ENCODE measurements around the gene SMAD6. TPM values are rescaled to one million over a fixed set of nuclear protein-coding genes. Genes with fewer than 3 reads are reported as not detected.

Gene SMAD6
- total and polyA plus RNA-seq, 2 experiments from 2014 or later: 1.6 to 15.7 TPM

GRCh38 chr15:66655997-66656396 lies 46.0 kb upstream of the SMAD6 start (continued):
- no peak for TF ChIP-seq ETS1 (IDR thresholded peaks at IDR 0.05)

- H2AFZ ChIP-seq: no peak overlapping the region
- H3K4me3 ChIP-seq: no peak overlapping the region
- peak overlapping the region; percentile 68 for H3K27ac ChIP-seq (ENCODE audit: low read depth)
- no peaks in the 10 kb centered on the region for H3K27me3 ChIP-seq (ENCODE audit: insufficient read depth)
- H3K4me1 Mint-ChIP-seq: peaks cover 44% of the 10 kb centered on the region
- H3K27me3 Mint-ChIP-seq (ENCODE audit: insufficient read depth, low read depth, poor library complexity): peaks cover 30% of the 10 kb centered on the region
- no peaks in the 10 kb centered on the region for H3K36me3 ChIP-seq (ENCODE audit: insufficient read depth)
- DNase-seq (ENCODE audit: low spot score) (peak; percentile 95), ATAC-seq (peak; percentile 54)
- no peaks in the 10 kb centered on the region for H4K20me1 ChIP-seq (replicated peaks; ENCODE audit: insufficient read depth)
- H3K36me3 Mint-ChIP-seq (ENCODE audit: low read depth): no peaks in the 10 kb centered on the region
- H3K9me3 Mint-ChIP-seq: no peaks in the 10 kb centered on the region
- H3K9me2 ChIP-seq (ENCODE audit: insufficient read depth): no peaks in the 10 kb centered on the region
- H3K4me3 Mint-ChIP-seq: peak overlapping the region; percentile 18; the same call in 1 of the 3 replicates
- H3K4me1 ChIP-seq (ENCODE audit: insufficient read depth): peaks cover 40% of the 10 kb centered on the region
- H3K4me2 ChIP-seq: peak overlapping the region; percentile 47; the same call in 1 of the 2 replicates
- peak overlapping the region; percentile 66; the same call in 1 of the 2 replicates for H3K27ac Mint-ChIP-seq
- no peaks in the 10 kb centered on the region for H3K79me2 ChIP-seq (replicated peaks; ENCODE audit: insufficient read depth)
- H3F3A ChIP-seq (replicated peaks; ENCODE audit: low read depth): peaks cover 7% of the 10 kb centered on the region; the same call in 1 of the 2 replicates
- TF ChIP-seq POLR2AphosphoS5 (IDR thresholded peaks at IDR 0.05; ENCODE audit: low read depth) (no peak), ZNF331 (CRISPR knock-in tag; IDR thresholded peaks at IDR 0.05; ENCODE audit: low read depth) (no peak), ZNF114 (CRISPR knock-in tag; IDR thresholded peaks at IDR 0.05) (no peak), EZH2 (IDR thresholded peaks at IDR 0.05; ENCODE audit: low read depth, unreplicated experiment) (no peak), JUNB (IDR thresholded peaks at IDR 0.05; ENCODE audit: unreplicated experiment) (no peak), CTCF (conservative IDR thresholded peaks at IDR 0.05; ENCODE audit: low read depth in 2 of 2) (no peak), CREB1 (CRISPR knock-in tag; IDR thresholded peaks at IDR 0.05; ENCODE audit: low read depth) (no peak), STAT1 (IDR thresholded peaks at IDR 0.05; ENCODE audit: unreplicated experiment) (no peak), ZNF462 (CRISPR knock-in tag; IDR thresholded peaks at IDR 0.05) (no peak), NANOG (IDR thresholded peaks at IDR 0.05; ENCODE audit: borderline replicate concordance) (no peak), ETS1 (IDR thresholded peaks at IDR 0.05) (no peak)
These were observed 44.6 kb upstream of the SMAD6 start for GRCh38 chr15:66657185-66658020.
